BLaER1 (cell line): Measurements from ENCODE around the gene GET4.
"Not testable (repeated sequence)": the region's sequence is repeated elsewhere in the genome, so short reads cannot be mapped to it uniquely, and the experiment has no call there.

ENCODE experiments used
- H3K27ac ChIP-seq: shearing (Covaris generic); formaldehyde crosslinking; 2 replicates; pipeline ENCODE4 v1.8.1; 2022
- H3K27me3 ChIP-seq: shearing (Covaris generic); formaldehyde crosslinking; 2 replicates; pipeline ENCODE4 v1.8.1; 2022
- H3K36me3 ChIP-seq: shearing (Covaris generic); formaldehyde crosslinking; 2 replicates; pipeline ENCODE4 v1.8.1; 2022
- H3K4me1 ChIP-seq: shearing (Covaris generic); formaldehyde crosslinking; 2 replicates; pipeline ENCODE4 v1.8.1; 2022
- H3K4me2 ChIP-seq: shearing (Covaris generic); formaldehyde crosslinking; 2 replicates; pipeline ENCODE4 v1.8.1; 2022
- H3K4me3 ChIP-seq: shearing (Covaris generic); formaldehyde crosslinking; 2 replicates; pipeline ENCODE4 v1.8.1; 2022
- H3K9ac ChIP-seq: shearing (Covaris generic); formaldehyde crosslinking; 2 replicates; pipeline ENCODE4 v1.8.1; 2022
- H3K9me3 ChIP-seq: shearing (Covaris generic); formaldehyde crosslinking; 2 replicates; pipeline ENCODE4 v1.8.1; 2022
- H4K20me1 ChIP-seq: shearing (Covaris generic); formaldehyde crosslinking; 2 replicates; pipeline ENCODE4 v1.8.1; 2022
- Cebpa-rat ChIP-seq: shearing (Covaris generic); IDR thresholded peaks from 2 replicates; pipeline ENCODE4 v1.8.1; 2022

The GET4 gene

DNA sequence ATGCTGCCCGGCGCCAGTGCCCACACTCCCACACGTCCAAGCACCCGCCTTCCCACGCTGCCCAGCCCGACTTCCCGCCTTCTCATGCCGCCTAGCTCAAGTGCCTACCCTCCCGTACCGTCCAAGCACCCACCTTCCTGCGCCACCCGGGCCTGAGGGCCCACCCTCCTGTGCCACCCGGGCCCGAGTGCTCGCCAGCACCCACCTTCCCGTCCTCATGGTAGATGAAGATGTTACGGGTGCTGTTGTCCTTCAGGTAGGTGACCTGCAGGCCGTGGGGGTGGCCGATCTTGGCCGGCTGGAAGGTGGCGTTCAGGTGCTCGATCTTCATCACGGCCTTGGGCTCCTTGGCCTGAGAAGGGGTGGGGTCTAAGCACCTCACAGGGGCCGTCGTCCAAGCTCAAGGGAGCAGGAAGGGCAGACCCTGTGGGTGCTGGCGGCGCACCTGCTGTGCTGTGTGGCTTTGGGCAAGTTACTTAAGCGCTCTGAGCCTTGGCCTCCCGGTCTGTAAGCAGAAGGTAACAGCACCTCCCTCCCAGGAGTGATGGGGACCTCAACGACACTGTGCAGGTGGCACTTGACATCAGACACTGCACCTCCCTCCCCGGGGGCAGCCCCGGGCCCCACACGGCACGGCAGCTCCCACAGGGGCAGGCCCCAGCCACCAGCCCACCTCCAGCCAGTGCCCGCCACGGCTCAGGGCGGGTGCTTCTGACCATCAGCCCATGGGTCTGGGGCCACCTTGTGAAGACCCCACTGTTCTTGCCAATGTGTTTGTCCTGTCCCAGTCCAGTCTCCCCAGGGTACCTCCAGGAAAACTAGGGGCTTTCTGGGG is 27.8 kb downstream of the GET4 start:
- no peak overlapping the region for H3K27ac ChIP-seq

DNA sequence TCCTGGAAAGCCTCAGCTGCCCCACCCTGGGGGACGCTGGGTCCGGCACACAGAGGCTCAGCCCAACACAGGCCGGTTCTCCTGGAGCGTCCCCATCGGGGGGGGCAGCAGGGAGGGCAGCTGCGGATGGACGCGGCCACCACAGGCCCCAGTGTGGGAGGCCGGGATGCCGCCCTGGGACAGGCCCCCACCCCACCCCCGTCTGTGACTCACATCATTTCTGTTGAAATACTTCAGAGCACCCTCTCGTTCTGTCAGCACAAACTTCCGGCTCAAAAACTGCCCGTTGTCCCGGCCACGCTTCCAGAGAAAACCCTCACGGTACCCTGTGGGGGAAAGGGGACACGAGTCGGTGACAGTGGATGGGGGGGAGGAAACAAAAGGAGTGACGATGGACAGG is 28.5 kb downstream of the GET4 start:
- no peak overlapping the region for H3K4me3 ChIP-seq
- no peaks in the 10 kb centered on the region for H3K9me3 ChIP-seq
- H3K4me2 ChIP-seq: no peak overlapping the region
- H3K36me3 ChIP-seq: peaks cover 49% of the 10 kb centered on the region
- H4K20me1 ChIP-seq: peaks cover 67% of the 10 kb centered on the region
- H3K27me3 ChIP-seq: peaks cover 38% of the 10 kb centered on the region
- TF ChIP-seq Cebpa-rat: no peak
- H3K27ac ChIP-seq: no peak overlapping the region
- H3K4me1 ChIP-seq: peaks cover 49% of the 10 kb centered on the region
- H3K9ac ChIP-seq: no peak overlapping the region

More for the DNA sequence above, 27.8 kb downstream of the GET4 start:
- H4K20me1 ChIP-seq: peaks cover 68% of the 10 kb centered on the region
- peaks cover 56% of the 10 kb centered on the region for H3K36me3 ChIP-seq
- H3K4me2 ChIP-seq: no peak overlapping the region
- peaks cover 42% of the 10 kb centered on the region for H3K4me1 ChIP-seq
- no peaks in the 10 kb centered on the region for H3K9me3 ChIP-seq
- no peak overlapping the region for H3K4me3 ChIP-seq
- no peak overlapping the region for H3K9ac ChIP-seq
- no peak for TF ChIP-seq Cebpa-rat
- peaks cover 31% of the 10 kb centered on the region for H3K27me3 ChIP-seq

DNA sequence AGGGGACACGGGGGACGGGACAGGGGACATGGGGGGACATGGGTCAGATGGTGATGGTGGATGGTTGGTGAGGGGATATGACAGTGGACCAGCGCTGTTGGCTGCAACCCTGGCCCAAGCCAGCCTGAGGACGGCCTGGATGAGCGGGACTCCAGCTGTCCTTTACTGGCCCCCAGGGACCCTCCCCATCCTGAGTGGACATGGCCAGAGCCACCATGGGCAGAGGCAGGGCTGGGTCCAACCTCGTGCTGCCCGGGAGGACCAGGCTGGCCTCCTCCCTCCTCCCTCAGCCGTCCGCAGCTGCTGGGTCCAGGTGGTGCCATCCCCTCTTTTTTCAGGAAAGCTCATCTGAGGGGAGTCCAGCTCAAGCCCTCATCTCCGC is 30.4 kb downstream of the GET4 start:
- Histone ChIP-seq H3K9ac (no peak overlapping the region), H3K4me1 (peaks cover 54% of the 10 kb centered on the region), H4K20me1 (peaks cover 52% of the 10 kb centered on the region), H3K9me3 (no peaks in the 10 kb centered on the region), H3K27ac (no peak overlapping the region), H3K4me2 (peak overlapping the region; percentile 10; the same call in 1 of the 2 replicates), H3K4me3 (no peak overlapping the region), H3K27me3 (peaks cover 51% of the 10 kb centered on the region), H3K36me3 (peaks cover 36% of the 10 kb centered on the region)
- no peak for TF ChIP-seq Cebpa-rat

DNA sequence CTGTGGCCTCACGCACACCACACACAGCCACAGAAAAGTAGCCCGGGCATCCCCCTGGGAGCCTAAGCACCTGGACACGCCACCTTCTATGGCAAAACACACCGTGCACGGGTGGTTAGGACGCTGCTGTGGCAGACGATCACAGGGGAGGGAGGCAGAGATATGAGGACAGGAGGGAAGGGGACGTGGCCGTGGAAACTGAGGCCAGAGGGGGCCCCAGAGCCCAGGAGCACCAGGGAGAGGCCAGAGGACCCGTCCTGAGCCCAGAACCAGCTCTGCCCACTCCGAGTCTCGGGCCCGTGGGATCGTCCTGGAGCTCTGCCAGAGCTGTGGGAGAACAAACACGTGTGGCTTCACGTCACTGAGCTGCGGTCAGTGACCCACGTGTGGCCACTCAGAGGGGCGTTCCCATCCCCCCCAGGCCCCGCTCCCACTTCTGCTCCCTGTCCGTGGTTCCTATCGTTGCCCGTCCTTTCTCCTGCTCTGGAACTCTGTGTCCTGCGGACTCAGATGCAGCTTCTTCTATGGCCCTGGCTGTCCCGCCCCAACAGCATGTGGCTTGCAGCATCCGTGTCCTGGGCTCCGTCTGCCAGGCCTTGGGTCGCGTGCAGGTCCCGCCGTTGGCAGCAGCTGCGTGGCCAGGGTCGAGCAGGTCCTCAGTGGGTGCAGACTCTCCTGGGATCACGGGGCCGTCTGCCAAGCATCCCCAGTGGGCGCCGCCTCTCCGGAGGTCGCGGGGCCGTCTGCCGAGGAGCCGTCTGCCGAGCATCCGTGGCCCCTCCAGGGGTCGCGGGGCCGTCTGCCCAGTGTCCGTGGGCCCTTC is 31.0 kb downstream of the GET4 start:
- H3K36me3 ChIP-seq: peaks cover 36% of the 10 kb centered on the region
- peak overlapping the region; percentile 10 for H3K4me2 ChIP-seq
- TF ChIP-seq Cebpa-rat: no peak
- peaks cover 51% of the 10 kb centered on the region for H3K27me3 ChIP-seq
- no peaks in the 10 kb centered on the region for H3K9me3 ChIP-seq
- peaks cover 57% of the 10 kb centered on the region for H3K4me1 ChIP-seq
- no peak overlapping the region for H3K27ac ChIP-seq
- H3K9ac ChIP-seq: no peak overlapping the region
- peaks cover 47% of the 10 kb centered on the region for H4K20me1 ChIP-seq
- no peak overlapping the region for H3K4me3 ChIP-seq

GRCh38 chr7:908159-908581 is 31.8 kb downstream of the GET4 start:
- Histone ChIP-seq H3K9me3 (no peaks in the 10 kb centered on the region), H3K4me1 (peaks cover 61% of the 10 kb centered on the region), H3K36me3 (peaks cover 30% of the 10 kb centered on the region), H4K20me1 (peaks cover 39% of the 10 kb centered on the region), H3K27ac (no peak overlapping the region), H3K9ac (no peak overlapping the region), H3K4me3 (no peak overlapping the region), H3K27me3 (peaks cover 51% of the 10 kb centered on the region), H3K4me2 (peak overlapping the region; percentile 94)
- no peak for TF ChIP-seq Cebpa-rat

GRCh38 chr7:908591-909357 is 32.4 kb downstream of the GET4 start:
- Histone ChIP-seq H3K4me1 (peaks cover 59% of the 10 kb centered on the region), H3K4me3 (peak overlapping the region; percentile 56), H3K4me2 (peak overlapping the region; percentile 94)

GRCh38 chr7:909358-910329 is 33.3 kb downstream of the GET4 start:
- no peak overlapping the region for H3K27ac ChIP-seq
- peak overlapping the region; percentile 94 for H3K4me2 ChIP-seq
- no peak overlapping the region for H3K9ac ChIP-seq

More at GRCh38 chr7:908591-909357, 32.4 kb downstream of the GET4 start:
- not testable (repeated sequence) for H3K9me3 ChIP-seq, H3K9ac ChIP-seq, H3K27ac ChIP-seq
- peaks cover 39% of the 10 kb centered on the region for H4K20me1 ChIP-seq
- peaks cover 51% of the 10 kb centered on the region for H3K27me3 ChIP-seq
- peaks cover 25% of the 10 kb centered on the region for H3K36me3 ChIP-seq

GRCh38 chr7:910441-910861 is 34.1 kb downstream of the GET4 start:
- Histone ChIP-seq H3K9ac (no peak overlapping the region), H3K4me1 (peaks cover 70% of the 10 kb centered on the region), H3K4me3 (0 out of 2 replicates have a peak overlapping the region, but pooled peaks have one; percentile 56), H3K27ac (0 out of 2 replicates have a peak overlapping the region, but pooled peaks have one; percentile 19), H3K9me3 (no peaks in the 10 kb centered on the region), H3K27me3 (peaks cover 41% of the 10 kb centered on the region), H3K36me3 (peaks cover 30% of the 10 kb centered on the region; the same call in 1 of the 2 replicates), H3K4me2 (peak overlapping the region; percentile 94), H4K20me1 (peaks cover 28% of the 10 kb centered on the region)
- no peak for TF ChIP-seq Cebpa-rat

More at GRCh38 chr7:909358-910329, 33.3 kb downstream of the GET4 start:
- Histone ChIP-seq H3K9me3 (no peaks in the 10 kb centered on the region), H3K27me3 (peaks cover 49% of the 10 kb centered on the region), H4K20me1 (peaks cover 31% of the 10 kb centered on the region), H3K36me3 (peaks cover 25% of the 10 kb centered on the region), H3K4me3 (peak overlapping the region; percentile 56), H3K4me1 (peaks cover 62% of the 10 kb centered on the region)
- no peak for TF ChIP-seq Cebpa-rat
